ENCODE data around the gene CTXND2. TPM values are rescaled to one million over a fixed set of nuclear protein-coding genes. Genes with fewer than 3 reads are reported as not detected.
"Not testable (repeated sequence)": the region's sequence is repeated elsewhere in the genome, so short reads cannot be mapped to it uniquely, and the experiment has no call there.

Gene CTXND2
- total and polyA plus RNA-seq, 8 donors: not detected

DNA sequence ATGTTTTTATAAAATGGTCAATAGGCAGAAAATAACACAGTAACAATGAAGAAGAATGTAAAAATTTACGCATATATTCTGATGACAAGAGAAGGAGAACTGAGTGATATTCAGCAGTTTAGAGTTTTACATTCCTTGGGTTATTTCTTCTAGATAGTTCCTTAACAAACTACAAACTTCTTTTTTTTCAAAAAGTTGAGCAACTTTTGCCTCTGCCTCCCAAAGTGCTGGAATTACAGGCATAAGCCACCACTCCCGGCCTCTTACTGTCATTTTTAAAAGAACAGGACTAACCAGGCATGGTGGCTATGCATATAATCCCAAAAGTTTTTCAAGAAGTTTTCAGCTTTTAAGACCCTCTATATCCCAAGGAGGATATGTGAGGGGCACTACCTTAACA, 43.5 kb upstream of the CTXND2 start:
- TF ChIP-seq POLR2A (IDR thresholded peaks at IDR 0.05) (no peak), POLR2AphosphoS5 (IDR thresholded peaks at IDR 0.05) (no peak), EP300 (IDR thresholded peaks at IDR 0.05) (no peak)
- TF ChIP-seq, protein P1, sequence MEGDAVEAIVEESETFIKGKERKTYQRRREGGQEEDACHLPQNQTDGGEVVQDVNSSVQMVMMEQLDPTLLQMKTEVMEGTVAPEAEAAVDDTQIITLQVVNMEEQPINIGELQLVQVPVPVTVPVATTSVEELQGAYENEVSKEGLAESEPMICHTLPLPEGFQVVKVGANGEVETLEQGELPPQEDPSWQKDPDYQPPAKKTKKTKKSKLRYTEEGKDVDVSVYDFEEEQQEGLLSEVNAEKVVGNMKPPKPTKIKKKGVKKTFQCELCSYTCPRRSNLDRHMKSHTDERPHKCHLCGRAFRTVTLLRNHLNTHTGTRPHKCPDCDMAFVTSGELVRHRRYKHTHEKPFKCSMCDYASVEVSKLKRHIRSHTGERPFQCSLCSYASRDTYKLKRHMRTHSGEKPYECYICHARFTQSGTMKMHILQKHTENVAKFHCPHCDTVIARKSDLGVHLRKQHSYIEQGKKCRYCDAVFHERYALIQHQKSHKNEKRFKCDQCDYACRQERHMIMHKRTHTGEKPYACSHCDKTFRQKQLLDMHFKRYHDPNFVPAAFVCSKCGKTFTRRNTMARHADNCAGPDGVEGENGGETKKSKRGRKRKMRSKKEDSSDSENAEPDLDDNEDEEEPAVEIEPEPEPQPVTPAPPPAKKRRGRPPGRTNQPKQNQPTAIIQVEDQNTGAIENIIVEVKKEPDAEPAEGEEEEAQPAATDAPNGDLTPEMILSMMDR (IDR thresholded peaks at IDR 0.05): no peak
- no peak overlapping the region for H3K27ac ChIP-seq
- no peak overlapping the region for H3K4me3 ChIP-seq
- H3K4me1 ChIP-seq: peaks cover 0 to 40% (median 17%) of the 10 kb centered on the region in 4 donors
- no peak for DNase-seq
- H3K27me3 ChIP-seq: no peaks in the 10 kb centered on the region
- WGBS, 5 donors: 65 to 87% (median 70%) methylated on average over 2 of the region's 2 CpGs
- peaks cover 8 to 44% (median 37%) of the 10 kb centered on the region in 4 donors for H3K36me3 ChIP-seq
- intact Hi-C loops (cut with DNase I; ENCODE audit: low total_unique reads): no loop called here
- H3K9me3 ChIP-seq: no peaks in the 10 kb centered on the region

DNA sequence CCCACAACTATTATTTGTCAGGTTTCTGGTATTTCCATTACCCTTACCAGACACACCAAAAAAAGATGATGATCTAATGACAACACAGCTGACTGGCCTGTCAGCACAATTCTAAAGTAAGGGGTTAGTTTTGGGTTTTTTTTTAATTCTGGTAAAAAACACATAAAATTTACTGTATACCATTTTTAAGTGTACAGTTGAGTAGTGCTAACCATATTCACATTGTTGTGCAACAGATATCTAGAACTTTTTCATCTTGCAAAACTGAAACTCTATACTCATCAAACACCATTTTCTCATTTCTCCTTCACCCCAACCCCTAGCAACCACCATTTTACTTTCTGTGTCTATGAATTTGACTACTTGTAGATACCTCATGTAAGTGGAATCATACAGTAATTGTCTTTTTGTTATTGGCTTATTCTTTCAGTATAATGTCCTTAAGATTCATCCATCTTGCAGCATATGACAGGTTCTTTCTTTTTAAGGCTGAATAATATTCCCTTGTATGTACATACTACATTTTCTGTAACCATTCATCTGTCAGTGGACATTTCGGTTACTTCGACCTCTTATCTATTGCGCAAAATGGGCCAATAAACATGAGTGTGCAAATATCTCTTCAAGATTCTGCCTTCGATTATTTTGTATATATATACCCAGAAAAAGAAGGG, 40.3 kb upstream of the CTXND2 start:
- 70 to 86% (median 79%) methylated on average over 4 of the region's 4 CpGs for whole genome bisulfite sequencing, 5 donors
- H3K27me3 ChIP-seq: no peaks in the 10 kb centered on the region
- H3K4me1 ChIP-seq: peaks cover 0 to 25% (median 12%) of the 10 kb centered on the region in 4 donors
- H3K27ac ChIP-seq: no peak overlapping the region
- H3K36me3 ChIP-seq: peaks cover 7 to 47% (median 43%) of the 10 kb centered on the region in 4 donors
- intact Hi-C loops (cut with DNase I; ENCODE audit: low total_unique reads): no loop called here
- no peak for TF ChIP-seq POLR2A (IDR thresholded peaks at IDR 0.05)
- no peak for TF ChIP-seq EP300 (IDR thresholded peaks at IDR 0.05)
- TF ChIP-seq, protein P1 (IDR thresholded peaks at IDR 0.05): no peak
- no peak for TF ChIP-seq POLR2AphosphoS5 (IDR thresholded peaks at IDR 0.05)
- no peak for DNase-seq
- H3K9me3 ChIP-seq: no peaks in the 10 kb centered on the region
- no peak overlapping the region for H3K4me3 ChIP-seq

DNA sequence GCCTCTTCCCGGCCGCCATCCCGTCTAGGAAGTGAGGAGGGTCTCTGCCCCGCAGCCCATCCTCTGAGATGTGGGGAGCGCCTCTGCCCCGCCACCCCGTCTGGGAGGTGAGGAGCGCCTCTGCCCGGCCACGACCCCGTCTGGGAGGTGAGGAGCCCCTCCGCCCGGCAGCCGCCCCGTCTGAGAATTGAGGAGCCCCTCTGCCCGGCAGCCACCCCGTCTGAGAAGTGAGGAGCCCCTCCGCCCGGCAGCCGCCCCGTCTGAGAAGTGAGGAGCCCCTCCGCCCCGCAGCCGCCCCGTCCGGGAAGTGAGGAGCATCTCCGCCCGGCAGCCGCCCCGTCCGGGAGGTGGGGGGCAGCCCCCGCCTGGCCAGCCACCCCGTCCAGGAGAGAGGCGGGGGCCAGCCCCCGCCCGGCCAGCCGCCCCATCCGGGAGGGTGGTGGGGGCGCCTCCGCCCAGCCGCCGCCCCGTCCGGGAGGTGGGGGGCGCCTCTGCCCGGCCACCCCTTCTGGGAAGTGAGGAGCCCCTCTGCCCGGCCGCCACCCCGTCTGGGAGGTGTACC, 36.1 kb upstream of the CTXND2 start:
- H3K27me3 ChIP-seq; intact Hi-C loops (cut with DNase I; ENCODE audit: low total_unique reads); H3K4me3 ChIP-seq; H3K27ac ChIP-seq; DNase-seq; H3K9me3 ChIP-seq: not testable (repeated sequence)
- whole genome bisulfite sequencing, 5 donors: 97 to 100% (median 98%) methylated on average over 3 to 46 of the region's 49 CpGs
- peaks cover 4 to 18% (median 15%) of the 10 kb centered on the region in 4 donors for H3K4me1 ChIP-seq
- H3K36me3 ChIP-seq: peaks cover 16 to 67% (median 62%) of the 10 kb centered on the region in 4 donors

DNA sequence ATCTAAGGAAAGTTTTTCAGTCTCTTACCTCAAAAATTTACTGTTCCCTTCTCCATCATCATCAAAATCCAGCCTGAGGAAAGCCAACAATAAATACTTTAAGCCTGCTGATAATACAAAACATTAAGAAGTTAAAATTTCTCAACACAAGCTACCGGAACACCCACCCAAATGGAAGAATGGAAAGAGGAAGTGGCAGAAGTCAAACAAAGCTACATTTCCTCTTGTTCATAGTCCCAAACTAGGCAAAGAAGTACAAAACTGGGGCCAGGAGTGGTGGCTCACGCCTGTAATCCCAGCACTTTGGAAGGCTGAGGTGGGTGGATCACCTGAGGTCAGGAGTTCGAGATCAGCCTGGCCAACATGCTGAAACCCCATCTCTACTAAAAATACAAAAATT, 34.2 kb upstream of the CTXND2 start:
- Histone ChIP-seq H3K36me3 (peaks cover 16 to 84% (median 74%) of the 10 kb centered on the region in 4 donors), H3K27ac (peak overlapping the region; percentile 38 to 66 (median 52)), H3K4me1 (peaks cover 4 to 23% (median 15%) of the 10 kb centered on the region in 4 donors)
- H3K27me3 ChIP-seq; H3K9me3 ChIP-seq; intact Hi-C loops (cut with DNase I; ENCODE audit: low total_unique reads); DNase-seq; H3K4me3 ChIP-seq: not testable (repeated sequence)
- WGBS, 5 donors: 50 to 66% (median 58%) methylated on average over 3 of the region's 3 CpGs

DNA sequence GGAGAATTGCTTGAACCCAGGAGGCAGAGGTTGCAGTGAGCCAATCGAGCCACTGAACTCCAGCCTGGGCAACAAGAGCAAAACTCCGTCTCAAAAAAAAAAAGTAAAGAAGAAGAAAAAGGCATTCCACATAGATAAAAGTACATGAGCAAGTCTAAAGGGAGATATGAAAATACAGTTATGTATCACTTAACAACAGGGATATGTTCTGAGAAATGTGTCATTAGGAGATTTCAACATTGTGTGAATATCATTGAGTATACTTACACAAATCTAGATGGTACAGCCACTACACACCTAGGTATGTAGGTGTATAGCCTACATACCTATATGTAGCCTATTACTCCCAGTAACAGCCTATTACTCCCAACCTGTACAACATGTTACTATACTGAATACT, 23.2 kb upstream of the CTXND2 start:
- WGBS, 5 donors: 83 to 98% (median 93%) methylated on average over 2 of the region's 2 CpGs
- DNase-seq: no peak
- Histone ChIP-seq H3K36me3 (peaks cover under 1 to 20% (median 3%) of the 10 kb centered on the region in 4 donors), H3K27ac (no peak overlapping the region), H3K9me3 (no peaks in the 10 kb centered on the region), H3K27me3 (no peaks in the 10 kb centered on the region), H3K4me3 (no peak overlapping the region), H3K4me1 (peaks cover 0 to 24% (median 10%) of the 10 kb centered on the region in 4 donors)
- TF ChIP-seq, protein P1 (IDR thresholded peaks at IDR 0.05): no peak
- TF ChIP-seq POLR2AphosphoS5 (IDR thresholded peaks at IDR 0.05) (no peak), POLR2A (IDR thresholded peaks at IDR 0.05) (no peak)
- intact Hi-C loops (cut with DNase I; ENCODE audit: low total_unique reads): no loop called here

DNA sequence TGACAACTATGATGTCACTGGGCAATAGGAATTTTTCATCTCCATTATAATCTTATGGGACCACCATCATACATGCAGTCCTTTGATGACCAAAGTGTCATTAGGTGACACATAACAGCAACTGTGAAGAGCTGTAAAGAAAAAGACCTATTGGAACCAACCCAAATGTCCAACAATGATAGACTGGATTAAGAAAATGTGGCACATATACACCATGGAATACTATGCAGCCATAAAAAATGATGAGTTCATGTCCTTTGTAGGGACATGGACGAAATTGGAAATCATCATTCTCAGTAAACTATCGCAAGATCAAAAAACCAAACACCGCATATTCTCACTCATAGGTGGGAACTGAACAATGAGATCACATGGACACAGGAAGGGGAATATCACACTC, 22.7 kb upstream of the CTXND2 start:
- H3K27ac ChIP-seq; H3K27me3 ChIP-seq; DNase-seq; H3K9me3 ChIP-seq; H3K4me3 ChIP-seq; intact Hi-C loops (cut with DNase I; ENCODE audit: low total_unique reads): not testable (repeated sequence)
- Histone ChIP-seq H3K4me1 (peaks cover 0 to 24% (median 10%) of the 10 kb centered on the region in 4 donors), H3K36me3 (peaks cover 4 to 23% (median 7%) of the 10 kb centered on the region in 4 donors)
- WGBS, 5 donors: 84 to 100% (median 86%) methylated on average over 1 to 3 of the region's 3 CpGs

Data from stomach (tissue), 9 donors.